Small intestine (tissue), 7 donors: Measurements from ENCODE around the gene PACRG. TPM values are rescaled to one million over a fixed set of nuclear protein-coding genes. Genes with fewer than 3 reads are reported as not detected.

Experiments
- DNase-seq, 2 donors: peaks; one replicate each; pipeline versions ENCODE4 v3.0.0 to v3.0.0-alpha.2; 2013
- FAIRE-seq: peaks from 2 replicates; lab custom pipeline; 2012; peaks lifted over from hg19 to GRCh38; lab: Jason Lieb, UNC
- H3K27ac ChIP-seq, 3 donors: one replicate each; pipeline ENCODE4 v1.5.1; 2013; ENCODE audit warnings: low read length in 2 of 3, mild to moderate bottlenecking in 2 of 3, control low read depth in 1 of 3, inconsistent platforms in 1 of 3, low read depth in 1 of 3, moderate library complexity in 1 of 3
- H3K27me3 ChIP-seq, 3 donors: one replicate each; pipeline ENCODE4 v1.6.1; 2013; ENCODE audit warnings: low read length in 3 of 3, inconsistent platforms in 1 of 3; ENCODE audit not compliant: control insufficient read depth in 3 of 3, insufficient read depth in 3 of 3
- H3K36me3 ChIP-seq, 3 donors: one replicate each; pipeline ENCODE4 v1.6.1; 2013; ENCODE audit warnings: low read length in 3 of 3, inconsistent platforms in 1 of 3, low read depth in 1 of 3, mild to moderate bottlenecking in 1 of 3, moderate library complexity in 1 of 3; ENCODE audit not compliant: control insufficient read depth in 3 of 3, insufficient read depth in 2 of 3
- H3K4me1 ChIP-seq, 3 donors: one replicate each; pipeline ENCODE4 v1.6.1; 2013; ENCODE audit warnings: low read length in 2 of 3, inconsistent platforms in 1 of 3, low read depth in 1 of 3, mild to moderate bottlenecking in 1 of 3, moderate library complexity in 1 of 3; ENCODE audit not compliant: control insufficient read depth in 3 of 3, insufficient read depth in 2 of 3
- H3K4me3 ChIP-seq, 3 donors: one replicate each; pipeline ENCODE4 v1.5.1; 2013; ENCODE audit warnings: low read length in 3 of 3, control low read depth in 1 of 3, inconsistent platforms in 1 of 3, low read depth in 1 of 3, mild to moderate bottlenecking in 1 of 3, moderate library complexity in 1 of 3
- H3K9me3 ChIP-seq, 2 donors: one replicate each; pipeline ENCODE4 v1.6.1; 2013; ENCODE audit warnings: low read depth in 1 of 2, low read length in 1 of 2; ENCODE audit not compliant: control insufficient read depth in 2 of 2, insufficient read depth in 1 of 2
- WGBS, 3 donors: extraction: QIAGEN DNeasy Blood & Tissue Kit; methylation state at CpG; one replicate each; pipeline ENCODE4 v1.1.7; 2013; 5-methylcytosine and 5-hydroxymethylcytosine counted together
- polyA plus RNA-seq, 4 donors: library from polyadenylated mRNA; stranded (reverse) in 3 of 4; unstranded in 1 of 4; fragments of 200-250 nt in 3 of 4; fragments of 120-200 nt in 1 of 4; gene quantifications; one replicate each; pipeline versions ENCODE4 v1.2.1 to v1.2.3, GENCODE V29; 2013
- donor health status: healthy with polysubstance abuse.
- donor health status: control.
- donor health status: control.
- donor health status: Bipolar disorder and iron deficiency.
- donor health status: healthy.

Gene PACRG
- polyA plus RNA-seq, 4 donors: 0.49 to 1.5 TPM; not detected in 2

GRCh38 chr6:163199371-163199770, 471.6 kb downstream of the PACRG start:
- no peaks in the 10 kb centered on the region for H3K36me3 ChIP-seq
- no peak overlapping the region for H3K4me3 ChIP-seq
- no peak for DNase-seq
- no peak overlapping the region for H3K27ac ChIP-seq
- H3K27me3 ChIP-seq: peaks cover 0 to 2% (median 0%) of the 10 kb centered on the region in 3 donors
- H3K4me1 ChIP-seq: no peaks in the 10 kb centered on the region
- 71 to 90% (median 79%) methylated on average over 4 of the region's 4 CpGs for WGBS, 3 donors
- peaks cover 0 to 1% of the 10 kb centered on the region in 2 donors for H3K9me3 ChIP-seq
- FAIRE-seq: no peak

- Histone ChIP-seq H3K4me3 (no peak overlapping the region), H3K27ac (no peak overlapping the region), H3K4me1 (no peaks in the 10 kb centered on the region), H3K9me3 (peaks cover 0 to 1% of the 10 kb centered on the region in 2 donors), H3K27me3 (peaks cover 0 to 2% (median 0%) of the 10 kb centered on the region in 3 donors), H3K36me3 (no peaks in the 10 kb centered on the region)
- WGBS, 3 donors: 82 to 89% (median 85%) methylated on average over 11 of the region's 11 CpGs
- DNase-seq (no peak), FAIRE-seq (no peak)
Observed at GRCh38 chr6:163200289-163200688, 472.5 kb downstream of the PACRG start.

GRCh38 chr6:163200694-163201093, 472.9 kb downstream of the PACRG start:
- Histone ChIP-seq H3K27me3 (peaks cover 0 to 2% (median 0%) of the 10 kb centered on the region in 3 donors), H3K4me1 (no peaks in the 10 kb centered on the region), H3K36me3 (no peaks in the 10 kb centered on the region), H3K4me3 (no peak overlapping the region), H3K9me3 (peaks cover 0 to 1% of the 10 kb centered on the region in 2 donors), H3K27ac (no peak overlapping the region)
- FAIRE-seq (no peak), DNase-seq (no peak)
- WGBS, 3 donors: 83 to 84% (median 84%) methylated on average over 8 of the region's 8 CpGs

- FAIRE-seq: no peak
- 85% methylated on average over 12 of the region's 12 CpGs for WGBS, 3 donors
Observed at GRCh38 chr6:163201855-163202254, 474.1 kb downstream of the PACRG start.

GRCh38 chr6:163206196-163206595, 478.4 kb downstream of the PACRG start:
- no peak for DNase-seq
- 91 to 96% (median 93%) methylated on average over 2 of the region's 2 CpGs for WGBS, 3 donors
- H3K4me1 ChIP-seq: no peaks in the 10 kb centered on the region
- no peaks in the 10 kb centered on the region for H3K9me3 ChIP-seq
- H3K4me3 ChIP-seq: no peak overlapping the region
- no peaks in the 10 kb centered on the region for H3K27me3 ChIP-seq
- H3K27ac ChIP-seq: no peak overlapping the region
- H3K36me3 ChIP-seq: no peaks in the 10 kb centered on the region
- FAIRE-seq: no peak

More at GRCh38 chr6:163201855-163202254, 474.1 kb downstream of the PACRG start:
- Histone ChIP-seq H3K4me1 (no peaks in the 10 kb centered on the region), H3K36me3 (no peaks in the 10 kb centered on the region), H3K27me3 (peaks cover 0 to 2% (median 0%) of the 10 kb centered on the region in 3 donors), H3K9me3 (peaks cover 0 to 1% of the 10 kb centered on the region in 2 donors), H3K4me3 (no peak overlapping the region), H3K27ac (no peak overlapping the region)
- DNase-seq: no peak

GRCh38 chr6:163207431-163208383, 479.9 kb downstream of the PACRG start:
- H3K4me3 ChIP-seq: no peak overlapping the region
- FAIRE-seq: no peak
- H3K27me3 ChIP-seq: no peaks in the 10 kb centered on the region
- no peak overlapping the region for H3K27ac ChIP-seq
- DNase-seq: no peak
- no peaks in the 10 kb centered on the region for H3K36me3 ChIP-seq
- 83 to 87% (median 84%) methylated on average over 11 of the region's 11 CpGs for WGBS, 3 donors
- peaks cover 0 to 8% of the 10 kb centered on the region in 2 donors for H3K9me3 ChIP-seq
- no peaks in the 10 kb centered on the region for H3K4me1 ChIP-seq

GRCh38 chr6:163209005-163209404, 481.2 kb downstream of the PACRG start:
- H3K4me1 ChIP-seq: no peaks in the 10 kb centered on the region
- H3K27ac ChIP-seq: no peak overlapping the region
- FAIRE-seq (no peak), DNase-seq (no peak)
- H3K27me3 ChIP-seq: no peaks in the 10 kb centered on the region
- H3K9me3 ChIP-seq: peaks cover 0 to 8% of the 10 kb centered on the region in 2 donors
- no peaks in the 10 kb centered on the region for H3K36me3 ChIP-seq
- H3K4me3 ChIP-seq: no peak overlapping the region
- 52 to 72% (median 52%) methylated on average over 4 of the region's 4 CpGs for WGBS, 3 donors

GRCh38 chr6:163212123-163212522, 484.3 kb downstream of the PACRG start:
- 73 to 89% (median 75%) methylated on average over 1 of the region's 1 CpG for WGBS, 3 donors
- Histone ChIP-seq H3K27ac (no peak overlapping the region), H3K27me3 (no peaks in the 10 kb centered on the region), H3K4me3 (no peak overlapping the region), H3K9me3 (peaks cover 0 to 8% of the 10 kb centered on the region in 2 donors), H3K4me1 (no peaks in the 10 kb centered on the region), H3K36me3 (no peaks in the 10 kb centered on the region)
- no peak for FAIRE-seq
- no peak for DNase-seq
